Measurements from ENCODE around the gene MAU2. TPM values are rescaled to one million over a fixed set of nuclear protein-coding genes. Genes with fewer than 3 reads are reported as not detected.

The MAU2 gene
- total RNA-seq, 1 experiment from 2014 or later: 72.6 TPM

- TF ChIP-seq EZH2 (IDR thresholded peaks at IDR 0.05; ENCODE audit: borderline replicate concordance, low read depth, low read length, poor library complexity, severe bottlenecking): no peak
- TF ChIP-seq CTCF (conservative IDR thresholded peaks at IDR 0.05; ENCODE audit: low read depth, low read length): no peak
- no peak overlapping the region for H3K27ac ChIP-seq (ENCODE audit: low read depth, low read length, poor library complexity, severe bottlenecking)
- no peaks in the 10 kb centered on the region for H3K9me3 ChIP-seq (ENCODE audit: low read depth, low read length, poor library complexity, severe bottlenecking)
- POLR2A ChIA-PET (ENCODE audit: low non-redundant PET): no interaction called here
- H3K4me3 ChIP-seq (ENCODE audit: low read depth, low read length, poor library complexity, severe bottlenecking): no peak overlapping the region
- CTCF ChIA-PET: no interaction called here
- H3K27me3 ChIP-seq (replicated peaks; ENCODE audit: insufficient read depth, low read depth, low read length, poor library complexity): no peaks in the 10 kb centered on the region
- no peak for DNase-seq (ENCODE audit: low spot score)
- BruUV-seq (replicated peaks): no TSS peak
- peaks cover 44% of the 10 kb centered on the region for H3K36me3 ChIP-seq (ENCODE audit: insufficient read depth, low read length, poor library complexity, severe bottlenecking)
- intact Hi-C loops (cut with micrococcal nuclease; ENCODE audit: unreplicated experiment): no loop called here
- H3K4me1 ChIP-seq (ENCODE audit: insufficient read depth, low read length, poor library complexity, severe bottlenecking): no peaks in the 10 kb centered on the region
Measured at GRCh38 chr19:19305066-19305465, 15.6 kb upstream of the MAU2 start.

GRCh38 chr19:19305696-19306095 lies 14.9 kb upstream of the MAU2 start:
- no peaks in the 10 kb centered on the region for H3K9me3 ChIP-seq (ENCODE audit: low read depth, low read length, poor library complexity, severe bottlenecking)
- TF ChIP-seq CTCF (conservative IDR thresholded peaks at IDR 0.05; ENCODE audit: low read depth, low read length): no peak
- no peak for TF ChIP-seq EZH2 (IDR thresholded peaks at IDR 0.05; ENCODE audit: borderline replicate concordance, low read depth, low read length, poor library complexity, severe bottlenecking)
- H3K4me1 ChIP-seq (ENCODE audit: insufficient read depth, low read length, poor library complexity, severe bottlenecking): no peaks in the 10 kb centered on the region
- no peaks in the 10 kb centered on the region for H3K27me3 ChIP-seq (replicated peaks; ENCODE audit: insufficient read depth, low read depth, low read length, poor library complexity)
- H3K27ac ChIP-seq (ENCODE audit: low read depth, low read length, poor library complexity, severe bottlenecking): no peak overlapping the region
- ChIA-PET CTCF (no interaction called here), POLR2A (ENCODE audit: low non-redundant PET) (no interaction called here)
- intact Hi-C loops (cut with micrococcal nuclease; ENCODE audit: unreplicated experiment): no loop called here
- no peak for DNase-seq (ENCODE audit: low spot score)
- no TSS peak for BruUV-seq (replicated peaks)
- H3K36me3 ChIP-seq (ENCODE audit: insufficient read depth, low read length, poor library complexity, severe bottlenecking): peaks cover 46% of the 10 kb centered on the region
- H3K4me3 ChIP-seq (ENCODE audit: low read depth, low read length, poor library complexity, severe bottlenecking): no peak overlapping the region

DNA sequence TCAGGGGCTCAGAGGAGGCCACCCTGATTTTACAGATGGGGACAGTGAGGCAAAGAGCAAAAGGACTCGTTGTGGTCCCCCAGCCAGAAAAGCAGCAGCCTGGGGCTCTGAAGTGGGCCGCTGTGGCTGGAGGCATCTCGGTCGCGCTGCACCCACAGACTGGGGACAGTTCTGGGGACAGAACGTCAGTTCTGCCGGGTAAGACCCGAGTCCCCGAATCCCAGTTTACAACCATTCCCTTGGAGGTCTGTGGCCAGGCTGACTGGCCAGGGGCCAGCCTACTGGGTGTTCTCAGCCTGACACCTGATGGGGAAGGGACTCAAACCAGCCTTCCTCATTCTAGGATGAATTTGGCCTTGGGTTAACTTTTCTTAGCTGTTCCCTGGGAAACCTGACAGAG lies 14.4 kb upstream of the MAU2 start:
- TF ChIP-seq CTCF (conservative IDR thresholded peaks at IDR 0.05; ENCODE audit: low read depth, low read length) (no peak), EZH2 (IDR thresholded peaks at IDR 0.05; ENCODE audit: borderline replicate concordance, low read depth, low read length, poor library complexity, severe bottlenecking) (no peak)
- Histone ChIP-seq H3K36me3 (ENCODE audit: insufficient read depth, low read length, poor library complexity, severe bottlenecking) (peaks cover 47% of the 10 kb centered on the region), H3K27me3 (replicated peaks; ENCODE audit: insufficient read depth, low read depth, low read length, poor library complexity) (no peaks in the 10 kb centered on the region), H3K4me1 (ENCODE audit: insufficient read depth, low read length, poor library complexity, severe bottlenecking) (no peaks in the 10 kb centered on the region), H3K4me3 (ENCODE audit: low read depth, low read length, poor library complexity, severe bottlenecking) (no peak overlapping the region), H3K27ac (ENCODE audit: low read depth, low read length, poor library complexity, severe bottlenecking) (no peak overlapping the region), H3K9me3 (ENCODE audit: low read depth, low read length, poor library complexity, severe bottlenecking) (no peaks in the 10 kb centered on the region)
- ChIA-PET CTCF (no interaction called here), POLR2A (ENCODE audit: low non-redundant PET) (no interaction called here)
- no TSS peak for BruUV-seq (replicated peaks)
- DNase-seq (ENCODE audit: low spot score): no peak
- intact Hi-C loops (cut with micrococcal nuclease; ENCODE audit: unreplicated experiment): no loop called here
